GM10248 (cell line): ENCODE measurements around the gene ASB1.
A peak's percentile ranks its signal among the peaks of the same experiment; 100 is the strongest.

Experiments used
- CTCF ChIA-PET: fragments of 300-600 bp; sonication (Branson Sonifier 250); formaldehyde crosslinking; extraction: SDS; loops from one replicate; lab custom pipeline; 2021; ENCODE audit warnings: antibody characterized with exemption; lab: Yijun Ruan, JAX
- POLR2A ChIA-PET: fragments of 350-650 bp; sonication (Branson Sonifier 250); formaldehyde crosslinking; extraction: SDS; loops from one replicate; lab custom pipeline; 2020; ENCODE audit warnings: antibody characterized with exemption; lab: Yijun Ruan, JAX
- DNase-seq: peaks from one replicate; pipeline ENCODE4 v3.0.0; 2012; ENCODE audit errors: extremely low spot score
- CTCF ChIP-seq: IDR thresholded peaks from 2 replicates; pipeline ENCODE4 v1.5.1; 2012; ENCODE audit warnings: mild to moderate bottlenecking, low read depth; ENCODE audit errors: extremely low read depth, missing control alignments, control extremely low read depth

The ASB1 gene

DNA sequence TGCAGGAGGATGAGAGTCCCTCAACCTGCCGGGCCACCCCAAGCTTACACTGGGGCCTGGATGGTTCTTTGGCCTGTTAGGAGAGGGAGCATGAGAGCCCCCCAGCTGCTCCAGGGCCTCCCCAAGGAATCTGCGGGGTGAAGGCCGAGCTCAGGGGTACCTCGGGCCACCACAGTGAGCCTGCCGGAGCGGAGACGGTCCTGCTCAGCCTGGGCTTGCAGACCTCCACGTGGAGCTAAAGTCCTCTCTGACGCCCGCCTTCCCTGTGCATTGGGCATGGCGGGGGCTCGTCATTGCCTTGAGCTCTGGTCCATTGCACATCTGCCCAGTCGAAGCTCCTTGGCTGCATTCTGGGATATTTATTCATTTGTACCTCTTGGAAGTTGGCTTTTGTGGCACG is 62.7 kb downstream of the ASB1 start:
- no peak for DNase-seq
- TF ChIP-seq CTCF = no peak
- ChIA-PET POLR2A (no interaction called here), CTCF (interaction anchor here (1.1 to 1.2 kb wide), 2 partner anchors 12 to 14 kb away, joined by 3 read pairs; no protein-coding TSS in a partner anchor)

DNA sequence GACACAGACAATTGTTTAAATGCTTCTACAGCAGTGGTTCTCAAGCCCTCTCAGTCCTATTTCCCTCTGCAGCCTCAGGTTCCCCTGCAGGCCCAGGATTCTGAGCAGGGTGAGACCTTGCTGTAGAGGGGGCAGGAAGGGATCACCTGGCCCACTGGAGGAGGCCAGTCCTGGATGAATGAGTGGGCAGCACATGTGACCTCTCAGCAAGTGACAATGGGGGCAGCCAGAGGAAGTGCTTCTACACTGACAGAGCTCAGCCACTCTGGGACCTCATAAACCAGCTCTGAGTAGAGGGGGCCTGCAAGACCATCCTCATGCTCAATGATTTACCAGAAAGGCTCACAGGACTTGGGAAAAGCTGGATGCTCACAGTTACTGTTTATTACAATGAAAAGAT is 63.2 kb downstream of the ASB1 start:
- TF ChIP-seq CTCF = no peak
- ChIA-PET POLR2A (no interaction called here), CTCF (interaction anchor here (1.1 to 1.6 kb wide), 3 partner anchors 12 to 24 kb away, joined by 3 to 6 read pairs (median 3); no protein-coding TSS in a partner anchor)
- no peak for DNase-seq

GRCh38 chr2:238492840-238493239 is 66.1 kb downstream of the ASB1 start:
- no peak for TF ChIP-seq CTCF
- POLR2A ChIA-PET = no interaction called here
- CTCF ChIA-PET = interaction anchor here (1.6 kb wide), 1 partner anchor 292 kb away, joined by 4 read pairs; no protein-coding TSS in a partner anchor
- no peak for DNase-seq

DNA sequence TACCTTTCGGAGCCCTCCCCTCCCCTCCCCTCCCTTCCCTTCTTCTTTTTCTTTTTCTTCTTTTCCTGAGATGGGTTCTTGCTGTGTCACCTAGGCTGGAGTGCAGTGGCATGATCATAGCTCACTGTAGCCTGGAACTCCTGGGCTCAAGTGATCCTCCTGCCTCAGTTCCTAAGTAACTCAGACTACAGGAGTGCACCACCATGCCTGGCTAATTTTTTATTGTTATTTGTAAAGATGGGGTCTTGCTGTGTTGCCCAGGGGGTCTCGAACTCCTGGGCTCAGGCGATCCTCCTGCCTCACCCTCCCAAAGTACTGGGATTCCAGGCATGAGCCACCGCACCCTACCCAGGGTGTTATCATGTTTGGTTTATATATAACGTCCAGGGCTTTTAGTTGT is 66.7 kb downstream of the ASB1 start:
- CTCF ChIA-PET = interaction anchor here (1.6 kb wide), 1 partner anchor 291 kb away, joined by 4 read pairs; no protein-coding TSS in a partner anchor
- no peak for TF ChIP-seq CTCF
- POLR2A ChIA-PET = no interaction called here
- no peak for DNase-seq

DNA sequence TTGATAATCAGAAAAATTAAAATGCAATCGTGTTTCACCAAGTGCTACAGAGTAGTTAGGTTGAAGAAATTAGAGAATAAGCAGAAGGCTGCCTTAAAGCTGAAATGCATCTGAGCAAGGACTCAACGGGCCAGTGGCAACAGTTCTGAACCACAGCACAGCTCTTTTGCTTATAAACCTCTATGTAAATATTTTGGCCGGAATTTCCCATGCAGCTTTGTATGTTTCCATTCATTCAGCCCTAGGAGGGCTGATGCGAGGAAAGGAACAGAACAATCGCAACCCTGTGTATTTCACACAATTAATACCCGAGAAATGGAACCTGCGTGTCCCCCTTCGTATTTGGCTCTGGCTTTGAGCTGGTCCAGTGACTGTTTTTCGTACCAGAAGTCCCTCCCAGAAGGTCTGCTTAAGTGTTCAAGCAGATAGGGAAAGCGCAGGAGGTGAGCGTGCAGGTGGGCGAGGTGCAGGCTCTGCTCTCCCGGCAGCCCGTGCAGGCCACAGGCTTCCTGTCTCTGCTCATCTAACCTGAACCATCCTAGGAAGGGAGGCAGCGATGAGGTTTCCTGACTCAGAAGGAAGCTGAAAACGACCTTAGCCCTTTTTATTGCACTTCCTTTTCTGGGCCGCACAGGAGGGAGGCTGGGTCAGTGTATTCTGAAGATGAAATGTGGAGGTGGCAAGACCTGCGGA is 67.3 kb downstream of the ASB1 start:
- CTCF ChIA-PET = interaction anchor here (1.6 kb wide), 1 partner anchor 291 kb away, joined by 4 read pairs; no protein-coding TSS in a partner anchor
- DNase-seq = peak; percentile 46
- no peak for TF ChIP-seq CTCF
- POLR2A ChIA-PET = no interaction called here

GRCh38 chr2:238494573-238494961 is 67.8 kb downstream of the ASB1 start:
- DNase-seq = no peak
- ChIA-PET CTCF (no interaction called here), POLR2A (no interaction called here)
- TF ChIP-seq CTCF = no peak

- no peak for DNase-seq
- ChIA-PET CTCF (no interaction called here), POLR2A (no interaction called here)
- TF ChIP-seq CTCF = no peak
Measured at GRCh38 chr2:238495422-238495821, 68.7 kb downstream of the ASB1 start.
